ENCODE data around the gene ARRB2. TPM values are rescaled to one million over a fixed set of nuclear protein-coding genes. Genes with fewer than 3 reads are reported as not detected.

The ARRB2 gene
- total RNA-seq, 1 experiment from 2014 or later, result 75.3 TPM

GRCh38 chr17:4753392-4753791, 43.0 kb downstream of the ARRB2 start:
- WGBS (ENCODE audit: extremely low coverage, insufficient read length, low lambda C conversion rate), result no CpG with 5 or more reads among the region's 1 CpG

More at GRCh38 chr17:4753392-4753791, 43.0 kb downstream of the ARRB2 start:
- DNase-seq, result no peak
- Histone ChIP-seq H3K56ac (ENCODE audit: insufficient read length, low read depth, low read length) (no peak overlapping the region), H2AFZ (ENCODE audit: low read length) (no peak overlapping the region), H3K23ac (ENCODE audit: insufficient read length, low read depth, low read length) (no peak overlapping the region), H2BK12ac (ENCODE audit: insufficient read length, low read depth, low read length) (no peak overlapping the region), H2BK15ac (ENCODE audit: low read depth, low read length) (no peak overlapping the region), H3K27me3 (ENCODE audit: insufficient read depth, low read length) (no peaks in the 10 kb centered on the region; the same call in 1 of the 2 replicates), H3K79me2 (ENCODE audit: insufficient read depth, low read length) (no peaks in the 10 kb centered on the region), H2BK5ac (ENCODE audit: insufficient read length, low read length) (no peak overlapping the region), H3K79me1 (ENCODE audit: insufficient read depth, low read depth, low read length, poor library complexity, severe bottlenecking) (no peaks in the 10 kb centered on the region), H3T11ph (ENCODE audit: low read length) (no peak overlapping the region), H4K5ac (ENCODE audit: insufficient read length, low read depth, low read length) (no peak overlapping the region), H4K8ac (replicated peaks; ENCODE audit: insufficient read length, low read depth, low read length) (no peak overlapping the region), H3K4me1 (ENCODE audit: insufficient read depth, low read length) (no peaks in the 10 kb centered on the region), H4K91ac (ENCODE audit: insufficient read length, low read depth, low read length) (no peak overlapping the region), H3K14ac (ENCODE audit: insufficient read depth, low read length) (no peak overlapping the region), H2BK120ac (ENCODE audit: low read depth, low read length, poor library complexity, severe bottlenecking) (no peak overlapping the region), H2BK20ac (ENCODE audit: low read depth, low read length, poor library complexity, severe bottlenecking) (no peak overlapping the region), H3K4ac (ENCODE audit: low read depth, low read length) (no peak overlapping the region), H3K4me2 (ENCODE audit: insufficient read depth, insufficient read length, low read length) (no peak overlapping the region), H3K23me2 (ENCODE audit: insufficient read length, low read depth, low read length, poor library complexity, severe bottlenecking) (no peaks in the 10 kb centered on the region), H3K9me3 (ENCODE audit: control insufficient read depth, low read depth, low read length) (no peaks in the 10 kb centered on the region), H3K9ac (ENCODE audit: extremely low read depth, insufficient read length, low read length) (no peak overlapping the region), H2AK5ac (ENCODE audit: insufficient read length, low read length) (no peak overlapping the region), H3K27ac (ENCODE audit: insufficient read length, low read depth, low read length) (no peak overlapping the region), H4K20me1 (ENCODE audit: control insufficient read depth, insufficient read depth, insufficient read length) (no peaks in the 10 kb centered on the region), H3K18ac (ENCODE audit: insufficient read length, low read depth, low read length) (no peak overlapping the region)
- H3K27ac Mint-ChIP-seq, result no peak overlapping the region
- H3K36me3 Mint-ChIP-seq (ENCODE audit: insufficient read depth in 1 of 3, low read depth in 3 of 3), result no peaks in the 10 kb centered on the region
- peaks cover 48% of the 10 kb centered on the region for H3K27me3 Mint-ChIP-seq (ENCODE audit: low read depth)
- no peak overlapping the region for H3K4me3 Mint-ChIP-seq
- no peaks in the 10 kb centered on the region for H3K9me3 Mint-ChIP-seq
- peaks cover 6% of the 10 kb centered on the region in 2 experiments; a peak in 2 of 4 replicates for H3K4me1 Mint-ChIP-seq
- TF ChIP-seq, protein P1, sequence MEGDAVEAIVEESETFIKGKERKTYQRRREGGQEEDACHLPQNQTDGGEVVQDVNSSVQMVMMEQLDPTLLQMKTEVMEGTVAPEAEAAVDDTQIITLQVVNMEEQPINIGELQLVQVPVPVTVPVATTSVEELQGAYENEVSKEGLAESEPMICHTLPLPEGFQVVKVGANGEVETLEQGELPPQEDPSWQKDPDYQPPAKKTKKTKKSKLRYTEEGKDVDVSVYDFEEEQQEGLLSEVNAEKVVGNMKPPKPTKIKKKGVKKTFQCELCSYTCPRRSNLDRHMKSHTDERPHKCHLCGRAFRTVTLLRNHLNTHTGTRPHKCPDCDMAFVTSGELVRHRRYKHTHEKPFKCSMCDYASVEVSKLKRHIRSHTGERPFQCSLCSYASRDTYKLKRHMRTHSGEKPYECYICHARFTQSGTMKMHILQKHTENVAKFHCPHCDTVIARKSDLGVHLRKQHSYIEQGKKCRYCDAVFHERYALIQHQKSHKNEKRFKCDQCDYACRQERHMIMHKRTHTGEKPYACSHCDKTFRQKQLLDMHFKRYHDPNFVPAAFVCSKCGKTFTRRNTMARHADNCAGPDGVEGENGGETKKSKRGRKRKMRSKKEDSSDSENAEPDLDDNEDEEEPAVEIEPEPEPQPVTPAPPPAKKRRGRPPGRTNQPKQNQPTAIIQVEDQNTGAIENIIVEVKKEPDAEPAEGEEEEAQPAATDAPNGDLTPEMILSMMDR (conservative IDR thresholded peaks at IDR 0.05), result no peak
